K562 (cell line): ENCODE measurements around the gene IPO5.

ENCODE experiments used
- CREM ChIP-seq: IDR thresholded peaks from 2 replicates; pipeline ENCODE4 v1.6.1; 2014; ENCODE audit warnings: antibody characterized with exemption, low read depth
- TAF1 ChIP-seq: IDR thresholded peaks from 2 replicates; pipeline ENCODE4 v1.6.1; 2011; ENCODE audit warnings: mild to moderate bottlenecking, low read length, moderate library complexity; ENCODE audit not compliant: insufficient read depth, control insufficient read depth, severe bottlenecking; ENCODE audit errors: extremely low read depth
- TAF15 ChIP-seq: fragments of 200-400 bp; formaldehyde crosslinking; IDR thresholded peaks from 2 replicates; pipeline ENCODE4 v1.6.1; 2017; ENCODE audit warnings: mild to moderate bottlenecking, low read depth, low read length, moderate library complexity
- TAL1 ChIP-seq: fragments of 450-650 bp; IDR thresholded peaks from 2 replicates; pipeline ENCODE4 v1.6.1; 2016; ENCODE audit warnings: mild to moderate bottlenecking
- TBP ChIP-seq: optimal IDR thresholded peaks from 2 replicates; pipeline ENCODE3; 2011; ENCODE audit warnings: low read depth, low read length, improper control_type of control experiment
- ZBTB7A ChIP-seq: IDR thresholded peaks from 2 replicates; pipeline ENCODE4 v1.6.1; 2011; ENCODE audit warnings: low read depth, mild to moderate bottlenecking, low read length, moderate library complexity, borderline replicate concordance; ENCODE audit not compliant: control insufficient read depth
- ZNF282 ChIP-seq: sonication (generic); formaldehyde crosslinking; IDR thresholded peaks from 2 replicates; pipeline ENCODE4 v1.8.1; 2023; ENCODE audit warnings: missing genetic modification reagents

DNA sequence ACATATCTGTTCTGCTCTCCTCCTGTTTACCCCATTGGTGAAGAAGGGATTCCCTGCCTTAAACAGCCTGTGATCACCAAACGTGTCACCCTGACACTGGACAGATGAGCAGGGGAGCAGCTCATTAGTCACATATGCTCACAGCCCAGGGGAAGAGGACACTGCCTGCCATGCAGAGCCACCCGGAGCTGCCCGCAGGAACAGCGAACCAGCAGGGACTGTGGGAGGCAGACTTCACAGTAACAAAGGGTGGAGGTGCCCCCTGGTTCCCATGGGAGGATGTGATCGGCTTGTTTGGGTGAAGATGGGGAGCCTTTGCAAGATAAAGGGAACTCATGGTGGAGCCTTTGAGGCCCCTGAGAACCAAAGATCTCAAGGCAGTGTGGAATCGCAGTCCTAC lies 100.8 kb downstream of the IPO5 start:
- TF ChIP-seq TBP (no peak), CREM (no peak), TAL1 (no peak), TAF1 (no peak), ZNF282 (CRISPR knock-in tag) (no peak), ZBTB7A (no peak), TAF15 (no peak)
